Activated T-cell treated with anti-CD3 and anti-CD28 coated beads, Interleukin-2, amount 50 U/mL, for 4 hours (primary cell): ENCODE results near the gene RNF38. TPM values are rescaled to one million over a fixed set of nuclear protein-coding genes. Genes with fewer than 3 reads are reported as not detected.
A peak's percentile ranks its signal among the peaks of the same experiment; 100 is the strongest.
"Not testable (repeated sequence)": the region's sequence is repeated elsewhere in the genome, so short reads cannot be mapped to it uniquely, and the experiment has no call there.

Source experiments
- ATAC-seq, 2 donors: fragments of 200-7000 bp; cut with Tn5 transposase; one replicate each; pipeline ENCODE4 v1.10.0; 2021
- DNase-seq: peaks from one replicate; pipeline ENCODE4 v3.0.0-alpha.2; 2020
- H3K27me3 Mint-ChIP-seq: one replicate; pipeline ENCODE4 v1.8.0; 2021; ENCODE audit warnings: low read depth, mixed read lengths
- H3K36me3 Mint-ChIP-seq: one replicate; pipeline ENCODE4 v1.8.0; 2022; ENCODE audit warnings: mixed read lengths; ENCODE audit not compliant: insufficient read depth
- H3K4me1 Mint-ChIP-seq: one replicate; pipeline ENCODE4 v1.8.0; 2021; ENCODE audit warnings: low read depth, mixed read lengths
- H3K4me3 Mint-ChIP-seq: one replicate; pipeline ENCODE4 v1.8.0; 2021; ENCODE audit warnings: mild to moderate bottlenecking, moderate library complexity, mixed read lengths
- H3K9me3 Mint-ChIP-seq: one replicate; pipeline ENCODE4 v1.8.0; 2021; ENCODE audit warnings: mixed read lengths
- total RNA-seq, 3 donors: library from RNA; stranded (reverse); gene quantifications; one replicate each; pipeline ENCODE4 v1.2.1, GENCODE V29; 2021

RNF38 gene
- 10 to 100 TPM; 29.8 to 32.0 (median 31.7) TPM for total RNA-seq

DNA sequence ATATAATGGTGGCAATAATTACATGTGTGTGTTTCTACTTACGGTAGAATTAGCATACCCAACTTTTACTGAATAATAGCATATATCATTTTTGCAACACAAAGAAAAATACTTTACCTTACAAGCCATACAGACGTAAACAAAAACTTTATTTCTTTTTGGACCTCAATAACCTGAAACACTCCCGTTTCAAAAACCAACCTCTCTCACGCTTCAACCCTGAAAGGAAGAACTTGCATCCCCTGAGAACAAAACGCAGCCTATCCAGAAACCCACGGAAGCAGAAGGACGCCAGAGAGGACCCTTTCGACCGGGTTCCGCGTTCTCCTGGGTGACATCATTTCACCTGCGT, at the start of gene RNF38:
Gene RNF38 (minus strand): TSS at position 290 of the 352 bp plus-strand sequence. CDS start 161 bp downstream, at position 129.
- Mint-ChIP-seq H3K4me3 (peak within 1 kb of the TSS; percentile 92), H3K36me3 (peaks cover 9% of the 10 kb centered on the region), H3K9me3 (no peaks in the 10 kb centered on the region), H3K27me3 (no peaks in the 10 kb centered on the region), H3K4me1 (peaks cover 45% of the 10 kb centered on the region)
- ATAC-seq (no peak), DNase-seq (no peak)

DNA sequence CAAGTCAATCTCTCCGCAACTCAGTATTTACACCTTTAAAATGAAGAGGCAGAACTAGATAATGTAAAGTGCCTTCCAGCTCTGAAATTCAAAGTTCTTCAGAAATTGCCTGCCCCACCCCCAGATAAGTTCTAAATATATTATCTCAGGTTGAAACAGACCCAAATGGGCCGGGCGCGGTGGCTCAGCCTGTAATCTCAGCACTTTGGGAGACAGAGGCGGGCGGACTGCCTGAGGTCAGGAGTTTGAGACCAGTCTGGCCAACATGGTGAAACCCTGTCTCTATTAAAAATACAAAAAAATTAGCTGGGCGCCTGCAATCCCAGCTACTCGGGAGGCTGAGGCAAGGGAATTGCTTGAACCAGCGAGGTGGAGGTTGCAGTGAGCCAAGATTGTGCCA, 48.5 kb upstream of the RNF38 start:
- DNase-seq, H3K4me3 Mint-ChIP-seq, H3K27me3 Mint-ChIP-seq, H3K9me3 Mint-ChIP-seq, H3K36me3 Mint-ChIP-seq, ATAC-seq: not testable (repeated sequence)
- peaks cover 28% of the 10 kb centered on the region for H3K4me1 Mint-ChIP-seq

DNA sequence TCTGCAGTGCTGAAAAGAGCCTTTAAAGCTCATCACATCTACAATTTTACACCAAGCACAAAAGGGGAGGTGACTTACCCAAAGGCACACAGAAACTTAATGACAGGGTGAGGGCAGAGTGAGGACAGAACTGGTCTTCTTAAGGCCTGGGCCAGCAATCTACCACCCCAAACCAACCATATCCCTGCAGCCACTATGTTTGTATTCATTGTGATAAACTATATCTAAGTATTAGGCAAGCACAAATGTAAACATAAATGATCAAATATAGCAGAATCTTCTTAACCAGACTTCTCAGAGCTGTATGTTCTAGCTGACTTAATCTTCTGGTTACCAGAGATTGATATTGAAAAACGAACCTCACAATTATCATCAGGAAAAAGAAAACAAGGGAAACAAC, 47.9 kb upstream of the RNF38 start:
- H3K36me3 Mint-ChIP-seq, result peaks cover 11% of the 10 kb centered on the region
- no peaks in the 10 kb centered on the region for H3K27me3 Mint-ChIP-seq
- no peak for DNase-seq
- H3K4me1 Mint-ChIP-seq, result peaks cover 32% of the 10 kb centered on the region
- H3K4me3 Mint-ChIP-seq, result no peak overlapping the region
- no peak for ATAC-seq
- H3K9me3 Mint-ChIP-seq, result no peaks in the 10 kb centered on the region

DNA sequence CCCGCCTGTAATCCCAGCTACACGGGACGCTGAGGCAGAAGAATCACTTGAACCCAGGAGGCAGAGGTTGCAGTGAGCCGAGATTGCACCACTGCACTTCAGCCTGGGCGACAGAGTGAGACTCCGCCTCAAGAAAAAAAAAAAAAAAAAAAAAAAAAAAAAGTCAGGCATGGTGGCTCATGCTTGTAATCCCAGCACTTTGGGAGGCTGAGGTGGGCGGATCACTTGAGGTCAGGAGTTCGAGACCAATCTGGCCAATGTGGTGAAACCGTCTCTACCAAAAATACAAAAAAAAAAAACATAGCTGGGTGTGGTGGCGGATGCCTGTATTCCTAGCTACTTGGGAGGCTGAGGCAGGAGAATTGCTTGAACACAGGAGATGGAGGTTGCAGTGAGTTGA, 46.6 kb upstream of the RNF38 start:
- H3K4me1 Mint-ChIP-seq, result peaks cover 39% of the 10 kb centered on the region
- not testable (repeated sequence) for H3K27me3 Mint-ChIP-seq, ATAC-seq, H3K36me3 Mint-ChIP-seq, H3K9me3 Mint-ChIP-seq, DNase-seq, H3K4me3 Mint-ChIP-seq

DNA sequence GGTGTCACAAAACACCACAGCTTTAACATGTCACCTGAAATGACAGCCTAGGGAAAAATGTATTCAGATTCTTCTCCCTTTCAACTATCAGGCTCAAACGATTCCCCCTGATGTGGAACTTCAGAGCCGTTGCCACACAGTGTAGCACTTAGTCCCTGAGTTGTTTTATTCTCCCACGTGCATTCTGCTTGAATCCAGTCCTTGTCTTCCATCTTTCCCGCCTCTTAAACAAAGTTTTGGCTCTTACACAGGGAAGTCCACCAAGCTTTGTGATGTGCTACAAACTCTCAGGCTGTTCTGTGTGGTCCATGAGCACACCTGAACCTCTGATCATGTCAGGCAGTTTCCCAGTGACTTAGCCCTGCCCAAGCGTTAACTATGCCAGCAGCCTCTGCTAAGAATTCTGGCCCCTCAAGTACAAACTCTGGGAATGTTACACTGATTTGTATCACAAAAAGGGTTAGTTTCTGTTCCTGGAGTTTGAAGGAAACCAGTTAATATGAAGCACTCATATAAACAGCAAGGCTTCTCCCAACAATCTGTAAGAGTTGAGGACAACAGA, 45.8 kb upstream of the RNF38 start:
- ATAC-seq, result no peak
- no peak for DNase-seq
- Mint-ChIP-seq H3K9me3 (no peaks in the 10 kb centered on the region), H3K27me3 (no peaks in the 10 kb centered on the region), H3K36me3 (peaks cover 8% of the 10 kb centered on the region), H3K4me3 (no peak overlapping the region), H3K4me1 (peaks cover 41% of the 10 kb centered on the region)

DNA sequence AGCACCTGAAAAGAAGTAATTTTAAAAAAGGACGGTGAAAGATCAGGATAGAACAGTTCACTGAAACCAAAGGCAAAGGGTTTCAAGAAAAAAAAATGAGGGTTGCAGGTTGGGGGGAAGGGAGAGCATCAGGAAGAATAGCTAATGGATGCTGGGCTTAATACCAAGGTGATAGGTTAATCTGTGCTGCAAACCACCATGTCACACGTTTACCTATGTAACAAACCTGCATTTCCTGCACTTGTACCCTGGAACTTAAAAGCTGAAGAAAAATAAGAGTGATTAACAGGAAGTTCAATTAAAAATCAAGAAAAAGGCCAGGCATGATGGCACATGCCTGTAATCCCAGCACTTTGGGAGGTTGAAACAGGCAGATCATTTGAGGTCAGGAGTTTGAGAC, 44.1 kb upstream of the RNF38 start:
- peaks cover 40% of the 10 kb centered on the region for H3K4me1 Mint-ChIP-seq
- no peaks in the 10 kb centered on the region for H3K27me3 Mint-ChIP-seq
- DNase-seq (no peak), ATAC-seq (no peak)
- H3K4me3 Mint-ChIP-seq, result no peak overlapping the region
- H3K36me3 Mint-ChIP-seq, result peaks cover 8% of the 10 kb centered on the region
- H3K9me3 Mint-ChIP-seq, result no peaks in the 10 kb centered on the region

DNA sequence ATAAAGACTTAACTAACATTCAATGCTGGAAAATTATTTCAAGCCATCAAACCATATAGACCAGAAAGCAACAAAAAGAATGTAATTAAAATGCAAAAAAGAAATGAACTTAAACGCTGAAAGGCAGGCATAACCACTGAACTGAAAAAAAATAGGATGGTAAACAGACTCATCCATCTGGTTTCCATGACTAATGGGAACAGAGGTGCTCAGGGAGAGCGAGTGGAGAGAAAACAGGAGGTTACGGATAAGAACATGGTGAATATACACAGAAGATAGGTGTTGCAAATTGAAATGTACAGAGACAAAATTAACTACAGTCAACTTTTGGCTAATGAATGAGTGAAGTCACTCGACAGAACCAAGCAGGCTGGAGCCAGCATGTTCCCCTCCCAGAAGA, 43.5 kb upstream of the RNF38 start:
- DNase-seq, result no peak
- peaks cover 43% of the 10 kb centered on the region for H3K4me1 Mint-ChIP-seq
- H3K27me3 Mint-ChIP-seq, result no peaks in the 10 kb centered on the region
- no peaks in the 10 kb centered on the region for H3K9me3 Mint-ChIP-seq
- no peak for ATAC-seq
- peak overlapping the region; percentile 5 for H3K4me3 Mint-ChIP-seq
- peaks cover 8% of the 10 kb centered on the region for H3K36me3 Mint-ChIP-seq

DNA sequence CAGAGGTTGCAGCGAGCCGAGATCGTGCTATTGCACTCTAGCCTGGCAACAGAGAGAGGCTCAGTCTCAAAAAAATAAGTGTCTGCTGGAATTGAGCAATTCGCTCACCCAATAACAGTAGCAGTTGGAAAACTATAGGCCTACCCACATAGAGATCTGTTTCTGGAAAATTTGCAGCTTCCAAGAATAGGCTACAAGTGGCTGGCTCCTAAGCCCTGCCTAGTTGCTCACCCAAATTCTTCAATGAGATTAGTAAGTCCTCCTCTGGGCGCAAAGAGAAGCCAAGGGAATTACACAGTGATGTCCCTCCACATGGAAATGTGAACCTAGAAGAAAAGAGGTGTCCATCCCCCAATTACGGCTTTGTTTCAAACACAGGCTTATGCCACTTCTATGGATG, 42.6 kb upstream of the RNF38 start:
- Mint-ChIP-seq H3K27me3 (no peaks in the 10 kb centered on the region), H3K4me1 (peaks cover 50% of the 10 kb centered on the region), H3K36me3 (peaks cover 8% of the 10 kb centered on the region), H3K4me3 (no peak overlapping the region), H3K9me3 (no peaks in the 10 kb centered on the region)
- ATAC-seq, result no peak
- no peak for DNase-seq

DNA sequence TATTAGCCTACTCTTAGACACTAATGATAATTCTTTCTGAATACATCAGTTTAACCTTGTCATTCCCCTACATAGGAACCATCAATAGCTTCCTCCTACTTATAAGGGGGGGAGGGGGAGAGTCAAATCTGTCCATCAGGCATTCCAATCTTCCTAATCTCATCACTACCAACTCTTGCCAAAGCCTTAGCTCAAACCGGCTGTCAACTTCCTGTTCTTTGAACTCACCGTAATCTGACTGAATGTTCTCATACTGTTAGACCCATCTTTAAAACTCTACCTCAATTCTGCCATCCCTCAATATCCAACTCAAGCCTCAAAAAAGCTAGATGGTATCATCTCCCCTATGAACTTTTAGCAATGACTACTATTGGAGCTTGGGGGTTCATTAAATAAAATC, 41.9 kb upstream of the RNF38 start:
- H3K4me1 Mint-ChIP-seq, result peaks cover 57% of the 10 kb centered on the region
- no peak for ATAC-seq
- DNase-seq, result no peak
- H3K36me3 Mint-ChIP-seq, result peaks cover 9% of the 10 kb centered on the region
- H3K27me3 Mint-ChIP-seq, result no peaks in the 10 kb centered on the region
- H3K4me3 Mint-ChIP-seq, result no peak overlapping the region
- H3K9me3 Mint-ChIP-seq, result no peaks in the 10 kb centered on the region

DNA sequence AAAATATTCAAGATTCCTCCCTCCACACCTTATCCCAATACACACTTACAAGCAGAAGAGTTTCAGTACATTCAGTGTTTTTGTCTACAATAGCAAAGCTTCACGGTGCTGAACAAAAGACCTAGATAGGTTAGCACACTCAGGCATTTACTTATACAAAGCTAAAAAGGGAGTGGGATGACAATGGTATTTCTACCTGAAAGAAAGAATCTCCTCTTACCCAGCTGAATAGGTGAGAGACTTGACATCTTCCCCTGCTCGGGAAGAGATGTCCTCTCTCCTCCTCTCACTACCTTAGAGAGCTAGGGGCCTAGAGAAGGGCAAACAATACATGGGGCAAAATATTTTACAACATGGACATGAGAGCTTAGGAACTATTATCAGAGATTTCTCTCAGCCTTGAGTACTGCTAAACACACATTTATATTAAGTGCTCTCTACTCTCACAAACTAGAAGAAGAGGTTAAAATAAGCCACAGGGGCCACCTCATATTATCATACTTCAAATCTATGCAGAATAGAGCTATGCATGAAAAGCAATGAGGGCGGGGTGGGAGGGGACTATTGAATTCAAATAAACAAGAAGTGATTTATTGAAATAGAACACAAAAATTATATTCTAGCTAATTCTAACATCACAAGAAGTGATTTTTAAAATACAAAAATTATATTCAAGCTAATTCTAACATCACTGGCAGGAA, 38.6 kb upstream of the RNF38 start:
- Mint-ChIP-seq H3K4me1 (peaks cover 43% of the 10 kb centered on the region), H3K36me3 (peaks cover 5% of the 10 kb centered on the region), H3K27me3 (no peaks in the 10 kb centered on the region), H3K9me3 (no peaks in the 10 kb centered on the region), H3K4me3 (no peak overlapping the region)
- ATAC-seq, result no peak
- DNase-seq, result no peak

DNA sequence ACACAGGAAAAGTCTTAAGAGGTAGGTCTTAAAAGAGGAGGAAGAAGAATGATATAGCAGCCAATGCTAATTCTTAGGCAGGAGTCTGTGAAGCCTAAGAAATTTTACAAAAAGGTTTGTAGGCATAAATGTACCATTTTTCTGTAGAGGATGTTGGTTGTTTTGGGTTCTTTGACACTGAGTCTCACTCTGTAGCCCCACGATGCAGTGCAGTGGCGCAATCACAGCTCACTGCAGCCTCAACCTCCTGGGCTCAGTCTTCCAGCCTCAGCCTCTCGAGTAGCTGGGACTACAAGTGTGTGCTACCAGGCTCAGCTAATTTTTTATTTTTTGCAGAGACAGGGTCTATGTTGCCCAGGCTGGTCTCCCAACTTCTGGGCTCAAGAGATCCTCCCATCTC, 37.7 kb upstream of the RNF38 start:
- no peaks in the 10 kb centered on the region for H3K9me3 Mint-ChIP-seq
- ATAC-seq, result no peak

DNA sequence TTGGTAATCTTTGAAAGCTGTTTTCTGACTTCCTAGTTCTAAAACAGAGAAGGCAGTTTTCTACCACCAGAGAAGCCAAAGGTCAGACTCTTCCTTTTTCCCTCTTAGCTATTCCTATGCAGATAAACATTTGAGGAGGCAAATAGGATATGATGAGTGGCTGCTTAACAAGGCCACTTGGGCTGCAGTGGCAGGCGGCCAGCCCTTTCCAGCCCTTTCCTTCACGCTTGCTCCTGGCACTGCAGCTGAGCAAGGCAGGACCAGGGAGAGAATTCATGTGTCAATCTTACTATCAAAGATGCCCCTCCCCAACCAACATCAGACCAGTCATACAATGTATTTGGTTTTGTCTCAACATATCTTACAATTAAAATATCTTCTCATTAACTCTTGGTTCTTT, 36.8 kb upstream of the RNF38 start:
- Mint-ChIP-seq H3K27me3 (no peaks in the 10 kb centered on the region), H3K4me1 (peaks cover 29% of the 10 kb centered on the region), H3K36me3 (peaks cover 2% of the 10 kb centered on the region), H3K4me3 (no peak overlapping the region), H3K9me3 (no peaks in the 10 kb centered on the region)
- DNase-seq (no peak), ATAC-seq (no peak)

More for the DNA sequence above, 37.7 kb upstream of the RNF38 start:
- H3K36me3 Mint-ChIP-seq, result peaks cover 2% of the 10 kb centered on the region
- no peaks in the 10 kb centered on the region for H3K27me3 Mint-ChIP-seq
- DNase-seq, result no peak
- H3K4me3 Mint-ChIP-seq, result no peak overlapping the region
- H3K4me1 Mint-ChIP-seq, result peaks cover 35% of the 10 kb centered on the region

DNA sequence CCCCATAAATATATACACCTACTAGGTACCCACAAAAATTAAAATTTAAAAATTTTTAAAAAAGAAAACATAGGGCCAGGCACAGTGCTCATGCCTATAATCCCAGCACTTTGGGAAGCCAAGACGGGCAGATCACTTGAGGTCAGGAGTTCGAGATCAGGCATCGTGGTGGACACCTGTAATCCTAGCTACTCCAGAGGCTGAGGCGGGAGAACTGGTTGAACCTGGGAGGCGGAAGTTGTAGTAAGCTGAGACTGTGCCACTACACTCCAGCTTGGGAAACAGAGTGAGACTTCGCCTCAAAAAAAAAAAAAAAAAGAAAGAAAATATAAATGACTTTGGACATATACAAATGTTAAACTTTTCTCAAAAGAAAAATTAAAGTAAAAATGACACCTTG, 33.3 kb upstream of the RNF38 start:
- H3K9me3 Mint-ChIP-seq, result no peaks in the 10 kb centered on the region
- DNase-seq, result no peak
- ATAC-seq, result no peak
- H3K36me3 Mint-ChIP-seq, result peaks cover 6% of the 10 kb centered on the region
- no peak overlapping the region for H3K4me3 Mint-ChIP-seq
- peaks cover 20% of the 10 kb centered on the region for H3K4me1 Mint-ChIP-seq
- H3K27me3 Mint-ChIP-seq, result no peaks in the 10 kb centered on the region

DNA sequence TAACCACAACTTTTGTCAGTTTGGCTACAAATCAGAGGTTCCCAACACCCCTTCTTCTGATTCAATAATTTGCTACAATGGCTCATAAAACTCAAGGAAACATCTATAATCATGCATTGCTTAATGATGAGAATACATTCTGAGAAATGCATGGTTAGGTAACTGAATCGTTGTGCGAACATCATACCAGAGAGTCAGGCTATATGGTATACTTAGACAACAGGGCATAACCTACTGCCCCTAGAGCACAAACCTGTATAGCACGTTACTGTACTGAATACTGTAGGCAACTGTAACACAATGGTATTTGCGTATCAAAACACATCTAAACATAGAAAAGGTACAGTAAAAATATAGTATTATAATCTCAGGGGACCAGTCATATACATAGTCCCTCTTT, 31.0 kb upstream of the RNF38 start:
- ATAC-seq, result no peak
- H3K4me3 Mint-ChIP-seq, result no peak overlapping the region
- peaks cover 22% of the 10 kb centered on the region for H3K4me1 Mint-ChIP-seq
- H3K9me3 Mint-ChIP-seq, result no peaks in the 10 kb centered on the region
- peaks cover 11% of the 10 kb centered on the region for H3K36me3 Mint-ChIP-seq
- DNase-seq, result no peak
- H3K27me3 Mint-ChIP-seq, result no peaks in the 10 kb centered on the region

DNA sequence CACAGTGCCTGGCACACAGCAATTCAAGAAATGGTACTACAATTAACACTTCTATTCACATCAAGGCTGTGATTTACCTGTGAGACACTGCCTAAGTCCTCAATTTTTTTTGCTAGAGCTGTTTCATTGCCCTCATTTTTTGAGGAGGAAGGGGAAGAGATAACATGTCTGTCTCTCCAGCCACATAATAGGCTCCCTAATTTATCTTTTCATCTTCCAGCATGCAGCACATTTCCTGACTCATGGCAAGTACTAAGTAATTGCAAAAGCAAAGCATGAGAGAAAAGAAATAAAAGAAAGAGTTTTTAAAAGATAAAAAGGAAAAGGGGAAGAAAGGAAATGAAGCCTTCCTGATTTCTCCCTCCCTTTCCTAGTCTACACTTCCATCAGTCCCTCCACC, 26.9 kb upstream of the RNF38 start:
- ATAC-seq (no peak), DNase-seq (no peak)
- Mint-ChIP-seq H3K36me3 (peaks cover 26% of the 10 kb centered on the region), H3K4me1 (peaks cover 31% of the 10 kb centered on the region), H3K9me3 (no peaks in the 10 kb centered on the region), H3K27me3 (no peaks in the 10 kb centered on the region), H3K4me3 (no peak overlapping the region)
